ENCODE results near the gene SLC28A3. TPM values are rescaled to one million over a fixed set of nuclear protein-coding genes. Genes with fewer than 3 reads are reported as not detected.

Gene SLC28A3
- total RNA-seq, 3 donors from 2014 or later (not counting 1 experiment from before 2014, with no cell fraction given): 0.16 to 1.6 TPM; not detected in 1

DNA sequence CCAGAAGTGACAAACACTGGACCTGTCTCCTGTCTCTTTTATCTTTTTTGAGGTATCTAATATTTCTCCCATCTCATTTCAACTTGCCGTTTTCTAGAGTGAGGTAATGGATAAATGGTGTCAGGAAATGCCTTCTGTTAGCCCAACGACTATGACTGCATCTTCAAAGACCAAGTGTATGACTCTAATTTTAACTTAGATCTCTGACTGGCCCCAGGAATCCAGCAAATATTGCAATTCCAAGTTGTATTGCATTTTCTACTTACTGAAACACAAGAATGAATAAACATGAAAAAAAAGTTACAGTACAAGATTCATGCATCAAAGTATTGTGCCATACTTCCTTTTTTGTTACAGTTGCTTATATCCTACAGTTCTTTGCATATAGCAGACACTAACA is 26.3 kb downstream of the SLC28A3 start:
- peaks cover 14% of the 10 kb centered on the region for H3K4me1 ChIP-seq (ENCODE audit: control insufficient read depth, insufficient read depth, low read length)
- no peaks in the 10 kb centered on the region for H3K36me3 Mint-ChIP-seq
- no peak overlapping the region for H3K4me3 Mint-ChIP-seq
- peaks cover 6 to 27% of the 10 kb centered on the region in 2 donors for H3K4me1 Mint-ChIP-seq
- intact Hi-C loops (cut with micrococcal nuclease): loop anchor here (10.0 kb wide), 1 partner anchor 80 kb away; no protein-coding TSS in a partner anchor
- ATAC-seq (no peak), DNase-seq (no peak)
- no peaks in the 10 kb centered on the region for H3K9me3 Mint-ChIP-seq
- no peaks in the 10 kb centered on the region for H3K9me3 ChIP-seq (ENCODE audit: control insufficient read depth, insufficient read depth, low read length)
- no peaks in the 10 kb centered on the region for H3K36me3 ChIP-seq (ENCODE audit: control insufficient read depth, insufficient read depth, low read length)
- H3K4me3 ChIP-seq (ENCODE audit: low read length): no peak overlapping the region
- no peaks in the 10 kb centered on the region for H3K27me3 ChIP-seq (ENCODE audit: control insufficient read depth, insufficient read depth, low read length)
- no peak overlapping the region for H3K27ac ChIP-seq (ENCODE audit: low read length)
- no peak overlapping the region for H3K27ac Mint-ChIP-seq
- no peaks in the 10 kb centered on the region for H3K27me3 Mint-ChIP-seq (ENCODE audit: low read depth in 2 of 2)
- 71% methylated on average over 1 of the region's 2 CpGs for WGBS (ENCODE audit: insufficient coverage)
- TF ChIP-seq, protein P1, sequence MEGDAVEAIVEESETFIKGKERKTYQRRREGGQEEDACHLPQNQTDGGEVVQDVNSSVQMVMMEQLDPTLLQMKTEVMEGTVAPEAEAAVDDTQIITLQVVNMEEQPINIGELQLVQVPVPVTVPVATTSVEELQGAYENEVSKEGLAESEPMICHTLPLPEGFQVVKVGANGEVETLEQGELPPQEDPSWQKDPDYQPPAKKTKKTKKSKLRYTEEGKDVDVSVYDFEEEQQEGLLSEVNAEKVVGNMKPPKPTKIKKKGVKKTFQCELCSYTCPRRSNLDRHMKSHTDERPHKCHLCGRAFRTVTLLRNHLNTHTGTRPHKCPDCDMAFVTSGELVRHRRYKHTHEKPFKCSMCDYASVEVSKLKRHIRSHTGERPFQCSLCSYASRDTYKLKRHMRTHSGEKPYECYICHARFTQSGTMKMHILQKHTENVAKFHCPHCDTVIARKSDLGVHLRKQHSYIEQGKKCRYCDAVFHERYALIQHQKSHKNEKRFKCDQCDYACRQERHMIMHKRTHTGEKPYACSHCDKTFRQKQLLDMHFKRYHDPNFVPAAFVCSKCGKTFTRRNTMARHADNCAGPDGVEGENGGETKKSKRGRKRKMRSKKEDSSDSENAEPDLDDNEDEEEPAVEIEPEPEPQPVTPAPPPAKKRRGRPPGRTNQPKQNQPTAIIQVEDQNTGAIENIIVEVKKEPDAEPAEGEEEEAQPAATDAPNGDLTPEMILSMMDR (IDR thresholded peaks at IDR 0.05): no peak

DNA sequence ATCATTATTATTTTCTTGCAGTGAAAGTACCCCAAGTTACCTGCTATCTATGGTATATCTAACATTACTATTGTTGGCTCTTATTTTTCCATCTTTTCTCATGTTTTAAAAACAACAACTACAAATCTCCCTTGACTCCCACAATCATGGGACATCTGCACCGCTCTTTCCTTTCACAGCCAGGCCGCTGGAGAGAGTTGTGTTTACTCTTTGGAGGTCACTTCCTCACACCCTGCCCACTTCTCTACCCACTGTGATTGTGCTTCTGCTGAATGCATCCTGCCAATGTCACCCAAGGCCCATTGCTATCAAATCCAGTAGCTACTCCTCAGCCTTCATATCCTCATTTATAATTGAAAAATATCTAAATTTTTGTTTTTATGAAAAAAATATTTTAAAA is 29.7 kb downstream of the SLC28A3 start:
- H3K27ac ChIP-seq (ENCODE audit: low read length): no peak overlapping the region
- H3K36me3 ChIP-seq (ENCODE audit: control insufficient read depth, insufficient read depth, low read length): no peaks in the 10 kb centered on the region
- H3K4me3 ChIP-seq (ENCODE audit: low read length): no peak overlapping the region
- Mint-ChIP-seq H3K9me3 (no peaks in the 10 kb centered on the region), H3K27me3 (ENCODE audit: low read depth in 2 of 2) (no peaks in the 10 kb centered on the region), H3K4me1 (peaks cover 6 to 11% of the 10 kb centered on the region in 2 donors), H3K27ac (peak overlapping the region in 1 of 2 donors; percentile 1), H3K36me3 (no peaks in the 10 kb centered on the region), H3K4me3 (no peak overlapping the region)
- TF ChIP-seq, protein P1 (IDR thresholded peaks at IDR 0.05): no peak
- H3K4me1 ChIP-seq (ENCODE audit: control insufficient read depth, insufficient read depth, low read length): peaks cover 10% of the 10 kb centered on the region
- DNase-seq (no peak), ATAC-seq (peak in 2 of 3 donors; percentile 56 to 73)
- intact Hi-C loops (cut with micrococcal nuclease): loop anchor here (10.0 kb wide), 1 partner anchor 76 kb away; no protein-coding TSS in a partner anchor
- H3K9me3 ChIP-seq (ENCODE audit: control insufficient read depth, insufficient read depth, low read length): no peaks in the 10 kb centered on the region
- H3K27me3 ChIP-seq (ENCODE audit: control insufficient read depth, insufficient read depth, low read length): no peaks in the 10 kb centered on the region
- WGBS (ENCODE audit: insufficient coverage): 15% methylated on average over 2 of the region's 2 CpGs

DNA sequence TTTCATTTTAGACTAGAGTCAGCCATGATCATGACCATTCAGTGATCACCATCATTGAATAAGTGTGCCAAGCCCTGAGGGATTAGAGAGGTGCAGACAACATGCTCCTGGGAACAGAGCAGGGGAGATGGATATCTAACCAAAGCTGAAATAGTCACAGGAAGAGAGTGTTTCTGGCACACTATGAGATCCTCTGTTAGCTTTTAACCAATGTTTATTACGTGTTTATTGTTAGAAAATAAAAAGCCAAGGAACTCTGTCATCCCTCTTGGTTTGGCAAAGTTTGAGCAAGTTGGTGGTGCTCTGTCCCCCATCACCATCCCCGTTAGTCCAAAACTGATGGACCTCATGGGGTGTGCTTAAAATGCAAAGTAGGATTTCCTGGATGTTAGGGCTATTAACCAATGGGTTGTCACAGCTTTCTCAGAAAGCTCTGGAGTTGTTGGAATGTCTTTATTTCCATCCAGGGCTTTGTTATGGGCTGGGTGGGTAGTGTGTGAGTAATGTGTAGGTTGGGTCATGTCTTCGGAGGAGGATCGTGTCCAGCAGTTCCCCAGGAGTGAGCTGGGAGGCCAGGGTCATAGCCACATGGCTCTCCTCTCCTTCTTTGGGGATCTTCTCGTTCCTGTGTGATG is 34.9 kb downstream of the SLC28A3 start:
- Histone ChIP-seq H3K9me3 (ENCODE audit: control insufficient read depth, insufficient read depth, low read length) (no peaks in the 10 kb centered on the region), H3K36me3 (ENCODE audit: control insufficient read depth, insufficient read depth, low read length) (no peaks in the 10 kb centered on the region), H3K4me1 (ENCODE audit: control insufficient read depth, insufficient read depth, low read length) (peaks cover 1% of the 10 kb centered on the region), H3K27me3 (ENCODE audit: control insufficient read depth, insufficient read depth, low read length) (no peaks in the 10 kb centered on the region), H3K27ac (ENCODE audit: low read length) (no peak overlapping the region), H3K4me3 (ENCODE audit: low read length) (no peak overlapping the region)
- H3K4me1 Mint-ChIP-seq: peaks cover 0 to under 1% of the 10 kb centered on the region in 2 donors
- intact Hi-C loops (cut with micrococcal nuclease): no loop called here
- WGBS (ENCODE audit: insufficient coverage): 95% methylated on average over 5 of the region's 5 CpGs
- no peaks in the 10 kb centered on the region for H3K9me3 Mint-ChIP-seq
- no peak overlapping the region for H3K4me3 Mint-ChIP-seq
- H3K27ac Mint-ChIP-seq: no peak overlapping the region
- H3K36me3 Mint-ChIP-seq: no peaks in the 10 kb centered on the region
- no peaks in the 10 kb centered on the region for H3K27me3 Mint-ChIP-seq (ENCODE audit: low read depth in 2 of 2)
- no peak for ATAC-seq
- DNase-seq: no peak
- TF ChIP-seq, protein P1 (IDR thresholded peaks at IDR 0.05): no peak

DNA sequence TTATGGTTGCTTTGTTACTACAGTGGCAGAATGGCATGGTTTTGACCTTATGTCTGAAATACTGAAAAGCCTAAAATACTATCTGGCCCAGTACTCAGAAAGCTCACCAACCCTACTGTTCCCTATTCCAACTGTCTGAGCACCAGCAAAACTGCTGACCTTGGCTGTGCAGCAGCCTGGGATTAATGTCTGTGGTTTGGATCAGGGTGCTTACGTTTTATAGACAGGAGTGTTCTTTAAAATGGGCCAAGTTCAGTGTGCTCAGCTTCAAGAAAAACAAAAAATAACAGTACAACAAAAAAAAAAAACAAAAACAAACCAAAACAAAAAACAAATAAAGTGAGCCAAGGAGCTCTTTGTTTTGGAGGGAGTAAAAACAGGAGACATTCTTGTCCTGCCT is 36.4 kb downstream of the SLC28A3 start:
- Histone ChIP-seq H3K27me3 (ENCODE audit: control insufficient read depth, insufficient read depth, low read length) (no peaks in the 10 kb centered on the region), H3K4me1 (ENCODE audit: control insufficient read depth, insufficient read depth, low read length) (no peaks in the 10 kb centered on the region), H3K36me3 (ENCODE audit: control insufficient read depth, insufficient read depth, low read length) (no peaks in the 10 kb centered on the region), H3K4me3 (ENCODE audit: low read length) (no peak overlapping the region), H3K27ac (ENCODE audit: low read length) (no peak overlapping the region), H3K9me3 (ENCODE audit: control insufficient read depth, insufficient read depth, low read length) (no peaks in the 10 kb centered on the region)
- TF ChIP-seq, protein P1 (IDR thresholded peaks at IDR 0.05): no peak
- Mint-ChIP-seq H3K4me1 (no peaks in the 10 kb centered on the region), H3K9me3 (no peaks in the 10 kb centered on the region), H3K36me3 (no peaks in the 10 kb centered on the region), H3K4me3 (no peak overlapping the region), H3K27ac (no peak overlapping the region), H3K27me3 (ENCODE audit: low read depth in 2 of 2) (no peaks in the 10 kb centered on the region)
- intact Hi-C loops (cut with micrococcal nuclease): no loop called here
- no CpG with 5 or more reads among the region's 1 CpG for WGBS (ENCODE audit: insufficient coverage)
- no peak for ATAC-seq
- DNase-seq: no peak

Measured in natural killer cell (primary cell).